H1 (cell line): ENCODE data around the gene NCF4. TPM values are rescaled to one million over a fixed set of nuclear protein-coding genes. Genes with fewer than 3 reads are reported as not detected.

ENCODE experiments used
- CTCF ChIA-PET: fragments of 300-600 bp; sonication (Branson Sonifier 250); formaldehyde crosslinking; loops from one replicate; lab custom pipeline; 2021; ENCODE audit not compliant: partially characterized antibody; lab: Charles Lee
- POLR2A ChIA-PET: fragments of 300-600 bp; sonication (Branson Sonifier 250); formaldehyde crosslinking; loops from one replicate; lab custom pipeline; 2021; ENCODE audit warnings: inconsistent platforms; ENCODE audit not compliant: partially characterized antibody; lab: Charles Lee
- DNase-seq, 2 experiments: peaks; one replicate each; pipeline versions ENCODE4 v3.0.0 to v3.0.0-alpha.2; 2010 to 2022; ENCODE audit warnings: low spot score in 2 of 2, low read depth in 1 of 2, mixed read lengths in 1 of 2
- FAIRE-seq: peaks from 2 replicates; lab custom pipeline; 2011; peaks lifted over from hg19 to GRCh38; lab: Jason Lieb, UNC
- H2AFZ ChIP-seq: 2 replicates; pipeline ENCODE4 v1.8.1; 2012; ENCODE audit warnings: low read length, inconsistent platforms
- H2AK5ac ChIP-seq: 2 replicates; pipeline ENCODE4 v1.6.1; 2013; ENCODE audit warnings: low read depth, low read length
- H2BK120ac ChIP-seq: replicated peaks from 2 replicates; pipeline ENCODE3; 2013; ENCODE audit warnings: low read depth, low read length, inconsistent platforms
- H2BK12ac ChIP-seq: 2 replicates; pipeline ENCODE4 v1.6.1; 2013; ENCODE audit warnings: low read depth, low read length
- H2BK15ac ChIP-seq: 2 replicates; pipeline ENCODE4 v1.6.1; 2013; ENCODE audit warnings: low read length
- H2BK20ac ChIP-seq: 2 replicates; pipeline ENCODE4 v1.6.1; 2013; ENCODE audit warnings: low read length
- H2BK5ac ChIP-seq: 2 replicates; pipeline ENCODE4 v1.6.1; 2013; ENCODE audit warnings: low read depth, low read length
- H3K14ac ChIP-seq: 2 replicates; pipeline ENCODE4 v1.6.1; 2013; ENCODE audit warnings: inconsistent platforms; ENCODE audit not compliant: insufficient read length
- H3K18ac ChIP-seq: 2 replicates; pipeline ENCODE4 v1.6.1; 2013; ENCODE audit warnings: low read length; ENCODE audit errors: extremely low read depth
- H3K23ac ChIP-seq: 2 replicates; pipeline ENCODE4 v1.6.1; 2013; ENCODE audit warnings: inconsistent platforms; ENCODE audit not compliant: insufficient read length
- H3K23me2 ChIP-seq: 2 replicates; pipeline ENCODE4 v1.6.1; 2013; ENCODE audit warnings: low read depth, low read length
- H3K27ac ChIP-seq: 2 replicates; pipeline ENCODE4 v1.6.1; 2011; ENCODE audit warnings: low read depth, low read length, inconsistent platforms
- H3K27me3 ChIP-seq, 4 experiments: replicated peaks in 1 of 4; 1 replicate in 1 of 4; 2 replicates in 3 of 4; pipeline versions ENCODE4 v1.6.1 to v1.8.1; 2011 to 2013; ENCODE audit warnings: low read length in 3 of 4, mild to moderate bottlenecking in 3 of 4, inconsistent platforms in 2 of 4, mixed read lengths in 2 of 4, moderate library complexity in 1 of 4; ENCODE audit not compliant: control insufficient read depth in 3 of 4, insufficient read depth in 3 of 4; ENCODE audit errors: extremely low read depth in 1 of 4
- H3K36me3 ChIP-seq, 4 experiments: 2 replicates each; pipeline versions ENCODE4 v1.6.1 to v1.8.1; 2011 to 2013; ENCODE audit warnings: mild to moderate bottlenecking in 4 of 4, low read length in 3 of 4, moderate library complexity in 2 of 4, control low read depth in 1 of 4, inconsistent platforms in 1 of 4; ENCODE audit not compliant: insufficient read depth in 4 of 4, control insufficient read depth in 2 of 4
- H3K4ac ChIP-seq: replicated peaks from 2 replicates; pipeline ENCODE3; 2013; ENCODE audit warnings: low read length, low read depth, mixed read lengths, inconsistent platforms; ENCODE audit not compliant: insufficient read length
- H3K4me1 ChIP-seq, 4 experiments: replicated peaks in 1 of 4; 1 replicate in 1 of 4; 2 replicates in 3 of 4; pipeline versions ENCODE4 v1.6.1 to v1.8.1; 2011 to 2013; ENCODE audit warnings: low read length in 3 of 4, inconsistent platforms in 2 of 4, mixed read lengths in 1 of 4; ENCODE audit not compliant: insufficient read depth in 4 of 4, control insufficient read depth in 3 of 4
- H3K4me2 ChIP-seq, 2 experiments: 2 replicates each; pipeline versions ENCODE4 v1.6.1 to v1.8.1; 2011 to 2013; ENCODE audit warnings: low read depth in 2 of 2, low read length in 2 of 2, control low read depth in 1 of 2, inconsistent platforms in 1 of 2, mild to moderate bottlenecking in 1 of 2; ENCODE audit not compliant: insufficient read depth in 1 of 2
- H3K4me3 ChIP-seq, 4 experiments: fragments of 200-600, 300-600 bp in 1 of 4; sonication (generic), shearing (Covaris generic), sonication (Bioruptor Twin) in 1 of 4; 2 replicates each; pipeline versions ENCODE4 v1.5.1 to v1.8.1; 2011 to 2016; ENCODE audit warnings: low read length in 4 of 4, low read depth in 3 of 4, control low read depth in 2 of 4, inconsistent platforms in 2 of 4, mild to moderate bottlenecking in 2 of 4, mixed read lengths in 1 of 4, moderate library complexity in 1 of 4; ENCODE audit not compliant: insufficient read depth in 2 of 4; ENCODE audit errors: extremely low read depth in 1 of 4
- H3K56ac ChIP-seq: replicated peaks from 2 replicates; pipeline ENCODE3; 2013; ENCODE audit warnings: low read depth, mild to moderate bottlenecking, mixed read lengths, low read length, inconsistent platforms; ENCODE audit not compliant: insufficient read length
- H3K79me1 ChIP-seq: 2 replicates; pipeline ENCODE4 v1.6.1; 2013; ENCODE audit warnings: low read depth, low read length, control low read depth
- H3K79me2 ChIP-seq, 2 experiments: 2 replicates each; pipeline versions ENCODE4 v1.6.1 to v1.8.1; 2012 to 2013; ENCODE audit warnings: low read length in 2 of 2, mild to moderate bottlenecking in 2 of 2, inconsistent platforms in 1 of 2; ENCODE audit not compliant: insufficient read depth in 2 of 2, control insufficient read depth in 1 of 2
- H3K9ac ChIP-seq, 4 experiments: replicated peaks in 1 of 4; 1 replicate in 1 of 4; 2 replicates in 3 of 4; pipeline versions ENCODE4 v1.6.1 to v1.8.1; 2011 to 2013; ENCODE audit warnings: low read depth in 3 of 4, low read length in 3 of 4, control low read depth in 2 of 4, mild to moderate bottlenecking in 2 of 4, moderate library complexity in 2 of 4, inconsistent platforms in 1 of 4; ENCODE audit errors: extremely low read depth in 1 of 4
- H3K9me3 ChIP-seq, 2 experiments: 2 replicates each; pipeline versions ENCODE4 v1.6.1 to v1.8.1; 2012 to 2013; ENCODE audit warnings: mild to moderate bottlenecking in 2 of 2, moderate library complexity in 2 of 2, control low read depth in 1 of 2, inconsistent platforms in 1 of 2, low read depth in 1 of 2, low read length in 1 of 2, mixed read lengths in 1 of 2; ENCODE audit not compliant: insufficient read depth in 2 of 2
- H4K20me1 ChIP-seq, 2 experiments: replicated peaks in 1 of 2; 2 replicates each; pipeline versions ENCODE3 to v1.8.1; 2011 to 2013; ENCODE audit warnings: inconsistent platforms in 2 of 2, low read length in 2 of 2, mild to moderate bottlenecking in 1 of 2; ENCODE audit not compliant: insufficient read depth in 2 of 2, control insufficient read depth in 1 of 2
- H4K5ac ChIP-seq: 2 replicates; pipeline ENCODE4 v1.6.1; 2013; ENCODE audit warnings: low read length, low read depth, mixed read lengths, inconsistent platforms; ENCODE audit not compliant: insufficient read length
- H4K8ac ChIP-seq: 2 replicates; pipeline ENCODE4 v1.8.0; 2013; ENCODE audit warnings: mild to moderate bottlenecking, moderate library complexity, low read length, inconsistent platforms; ENCODE audit not compliant: insufficient read depth; ENCODE audit errors: extremely low read depth
- H4K91ac ChIP-seq: replicated peaks from 2 replicates; pipeline ENCODE3; 2013; ENCODE audit warnings: low read length, mixed read lengths, inconsistent platforms; ENCODE audit not compliant: insufficient read length
- ASH2L ChIP-seq: fragments of 200-600, 300-600 bp; sonication (generic); IDR thresholded peaks from one replicate; pipeline ENCODE4 v1.7.1; 2017; ENCODE audit warnings: low read length
- BCL11A ChIP-seq, 2 experiments: IDR thresholded peaks; one replicate each; pipeline ENCODE4 v1.6.1; 2011; ENCODE audit warnings: low read depth in 2 of 2, low read length in 2 of 2, mild to moderate bottlenecking in 2 of 2
- BRCA1 ChIP-seq: IDR thresholded peaks from 2 replicates; pipeline ENCODE4 v1.6.1; 2012; ENCODE audit warnings: low read depth, low read length, improper control_type of control experiment
- CEBPB ChIP-seq: IDR thresholded peaks from 2 replicates; pipeline ENCODE4 v1.6.1; 2012; ENCODE audit warnings: low read depth, low read length
- CREB1 ChIP-seq: IDR thresholded peaks from 2 replicates; pipeline ENCODE4 v1.6.1; 2012; ENCODE audit warnings: inconsistent platforms
- KDM4A ChIP-seq: IDR thresholded peaks from one replicate; pipeline ENCODE4 v1.7.1; 2012; ENCODE audit warnings: low read depth, mild to moderate bottlenecking, moderate library complexity, low read length, inconsistent platforms; ENCODE audit not compliant: severe bottlenecking
- POLR2AphosphoS5 ChIP-seq: IDR thresholded peaks from 2 replicates; pipeline ENCODE4 v1.6.1; 2011; ENCODE audit warnings: low read depth, low read length
- POU5F1 ChIP-seq: IDR thresholded peaks from 2 replicates; pipeline ENCODE4 v1.6.1; 2011; ENCODE audit warnings: low read depth, mild to moderate bottlenecking, low read length, moderate library complexity
- RBBP5 ChIP-seq: IDR thresholded peaks from 2 replicates; pipeline ENCODE4 v1.7.1; 2012; ENCODE audit warnings: low read depth, mild to moderate bottlenecking, inconsistent platforms, low read length, moderate library complexity, borderline replicate concordance
- RXRA ChIP-seq: IDR thresholded peaks from 2 replicates; pipeline ENCODE4 v1.6.1; 2011; ENCODE audit warnings: low read depth, mild to moderate bottlenecking, low read length, moderate library complexity; ENCODE audit not compliant: insufficient read depth
- SP2 ChIP-seq: IDR thresholded peaks from 2 replicates; pipeline ENCODE4 v1.6.1; 2012; ENCODE audit warnings: mild to moderate bottlenecking, low read length, inconsistent platforms
- SUZ12 ChIP-seq: fragments of 200-600 bp; sonication (generic); IDR thresholded peaks from 2 replicates; pipeline ENCODE4 v1.6.1; 2012; ENCODE audit warnings: mild to moderate bottlenecking, inconsistent platforms, low read length, moderate library complexity, mixed read lengths
- TBP ChIP-seq: IDR thresholded peaks from 2 replicates; pipeline ENCODE4 v1.6.1; 2011; ENCODE audit warnings: low read depth, low read length, improper control_type of control experiment
- TCF12 ChIP-seq: IDR thresholded peaks from 2 replicates; pipeline ENCODE4 v1.6.1; 2011; ENCODE audit warnings: low read depth, mild to moderate bottlenecking, low read length
- TEAD4 ChIP-seq: IDR thresholded peaks from 2 replicates; pipeline ENCODE4 v1.6.1; 2012; ENCODE audit warnings: low read depth, low read length, inconsistent platforms, mixed read lengths
- WGBS, 2 experiments: shearing (Covaris generic) in 1 of 2; methylation state at CpG; one replicate each; pipeline versions ENCODE4 v1.1.6 to v1.1.7; 2013 to 2015; ENCODE audit warnings: low lambda C conversion rate in 2 of 2, mixed read lengths in 2 of 2, inconsistent platforms in 1 of 2, low coverage in 1 of 2, missing lambda C conversion rate in 1 of 2; ENCODE audit not compliant: insufficient replicate concordance in 2 of 2, insufficient coverage in 1 of 2, insufficient read length in 1 of 2; ENCODE audit errors: extremely low coverage in 1 of 2, missing lambda C conversion rate in 1 of 2; 5-methylcytosine and 5-hydroxymethylcytosine counted together
- polyA plus RNA-seq, 7 experiments: library from polyadenylated mRNA; depleted of rRNA in 3 of 7; stranded (reverse) in 5 of 7; unstranded in 2 of 7; fragments of >200 nt in 5 of 7; fragments of 200-250 nt in 2 of 7; gene quantifications; 1 replicate in 5 of 7; 2 replicates in 1 of 7; 4 replicates in 1 of 7; pipeline versions ENCODE4 v1.2.1 to v1.2.3, GENCODE V29; 2011 to 2013; ENCODE audit warnings: missing spikeins in 2 of 7, mixed read lengths in 2 of 7
- total RNA-seq: library from RNA; stranded (reverse); fragmentation: NEBNext Ultra II Directional; extraction: Animal tissue kit (Norgen Biotek cat#: 25700); gene quantifications from 2 replicates; pipeline ENCODE4 v1.2.1, GENCODE V29; 2021
- TF ChIP-seq, protein P1 (sequence below): IDR thresholded peaks from 2 replicates; pipeline ENCODE4 v1.6.1; 2012; ENCODE audit warnings: inconsistent platforms

Gene NCF4
- total and polyA plus RNA-seq, 2 of the 8 experiments (the other 6 are each of a cell fraction or from before 2014, with no cell fraction given), result 0.20 TPM; not detected in 1

DNA sequence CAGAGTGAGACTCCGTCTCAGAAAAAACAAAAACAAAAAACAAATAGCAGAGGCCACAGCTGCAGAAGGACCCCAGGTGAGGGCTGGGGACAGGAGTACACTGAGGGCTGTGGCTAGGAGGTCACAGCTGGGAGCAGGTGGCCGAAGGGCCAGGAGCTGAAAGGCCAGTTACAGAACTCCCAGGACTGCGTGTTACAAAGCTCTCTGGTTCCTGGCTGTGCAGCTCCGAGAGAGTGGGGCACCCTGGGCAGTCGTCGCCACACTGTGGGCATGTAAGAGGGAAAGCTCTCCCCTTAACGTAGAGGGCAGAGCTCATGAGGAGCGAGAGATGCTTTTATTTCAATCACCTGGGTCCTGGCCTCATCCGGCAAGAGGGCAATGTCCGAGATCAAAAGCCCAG is 10.1 kb upstream of the NCF4 start:
- Histone ChIP-seq H3K4me3 (no peak overlapping the region), H2BK15ac (no peak overlapping the region), H2AK5ac (no peak overlapping the region), H3K9ac (no peak overlapping the region), H3K27ac (no peak overlapping the region), H3K56ac (no peak overlapping the region), H3K9me3 (peaks cover 0 to 2% of the 10 kb centered on the region in 2 experiments; a peak in 1 of 4 replicates), H3K23ac (no peak overlapping the region), H3K23me2 (no peaks in the 10 kb centered on the region), H2AFZ (no peak overlapping the region), H4K91ac (no peak overlapping the region), H3K4ac (no peak overlapping the region), H2BK120ac (no peak overlapping the region), H3K27me3 (0 out of 7 replicates have a peak, but pooled peaks cover 0 to 2% (median 0%) of the 10 kb centered on the region in 4 experiments), H3K4me2 (no peak overlapping the region), H4K5ac (no peak overlapping the region), H3K18ac (no peak overlapping the region), H2BK20ac (no peak overlapping the region), H4K20me1 (peaks cover 0 to 2% of the 10 kb centered on the region in 2 experiments), H3K4me1 (peaks cover 0 to 2% (median 0%) of the 10 kb centered on the region in 4 experiments; a peak in 2 of 7 replicates), H3K79me2 (no peaks in the 10 kb centered on the region), H3K79me1 (no peaks in the 10 kb centered on the region), H3K36me3 (no peaks in the 10 kb centered on the region)
- ChIA-PET CTCF (interaction anchor here (0.7 to 5.4 kb wide), 9 partner anchors 10 to 291 kb away, joined by 3 to 62 read pairs (median 3); partner anchors contain the start of gene NCF4), POLR2A (no interaction called here)
- 90% methylated on average over 9 of the region's 10 CpGs; no CpG with 5 or more reads in 1 of the 2 experiments for whole genome bisulfite sequencing, 2 experiments
- no peak for TF ChIP-seq RBBP5
- TF ChIP-seq SP2, result no peak
- TF ChIP-seq TEAD4, result no peak
- TF ChIP-seq KDM4A, result no peak
- TF ChIP-seq CEBPB, result no peak
- no peak for TF ChIP-seq BCL11A (IDR thresholded peaks at IDR 0.05; ENCODE audit: low read depth in 2 of 2, low read length in 2 of 2)
- TF ChIP-seq, protein P1, sequence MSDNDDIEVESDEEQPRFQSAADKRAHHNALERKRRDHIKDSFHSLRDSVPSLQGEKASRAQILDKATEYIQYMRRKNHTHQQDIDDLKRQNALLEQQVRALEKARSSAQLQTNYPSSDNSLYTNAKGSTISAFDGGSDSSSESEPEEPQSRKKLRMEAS, result no peak
- TF ChIP-seq BRCA1, result no peak
- no peak for TF ChIP-seq TBP
- TF ChIP-seq RXRA, result no peak
- TF ChIP-seq TCF12, result no peak
- no peak for TF ChIP-seq CREB1
- TF ChIP-seq POU5F1, result no peak
- TF ChIP-seq POLR2AphosphoS5, result no peak
- TF ChIP-seq ASH2L, result no peak
- TF ChIP-seq SUZ12, result no peak
- TF ChIP-seq, all 59 proteins: peak for 0
- FAIRE-seq (no peak), DNase-seq (no peak)
- Histone ChIP-seq H4K8ac (no peak overlapping the region), H2BK12ac (no peak overlapping the region), H3K14ac (no peak overlapping the region), H2BK5ac (no peak overlapping the region)
